Smooth muscle cell (in vitro differentiated cells): Measurements from ENCODE around the gene MMP17. TPM values are rescaled to one million over a fixed set of nuclear protein-coding genes. Genes with fewer than 3 reads are reported as not detected.

Experiments
- DNase-seq: peaks from one replicate; lab custom pipeline; 2025; ENCODE audit not compliant: unreplicated experiment; lab: John Stamatoyannopoulos, UW
- H2AFZ ChIP-seq: fragments of 200-600 bp; sonication (generic); 2 replicates; pipeline ENCODE4 v1.6.0; 2016; ENCODE audit warnings: antibody characterized with exemption, low read depth, mild to moderate bottlenecking
- H3F3A ChIP-seq: fragments of 200-600 bp; sonication (generic); 2 replicates; pipeline ENCODE4 v1.6.0; 2017; ENCODE audit warnings: antibody characterized with exemption, low read depth
- H3K27ac ChIP-seq: fragments of 200-600 bp; sonication (generic); 2 replicates; pipeline ENCODE4 v1.5.1; 2016; ENCODE audit warnings: low read depth, mild to moderate bottlenecking
- H3K27me3 ChIP-seq: fragments of 200-600 bp; sonication (generic); 2 replicates; pipeline ENCODE4 v1.6.1; 2016; ENCODE audit warnings: low read depth, mild to moderate bottlenecking
- H3K36me3 ChIP-seq: fragments of 200-600 bp; sonication (generic); 2 replicates; pipeline ENCODE4 v1.5.1; 2016; ENCODE audit warnings: low read depth
- H3K4me1 ChIP-seq: fragments of 200-600 bp; sonication (generic); 2 replicates; pipeline ENCODE4 v1.5.1; 2016; ENCODE audit warnings: low read depth
- H3K4me2 ChIP-seq: fragments of 200-600 bp; sonication (generic); 2 replicates; pipeline ENCODE4 v1.6.0; 2016; ENCODE audit warnings: mild to moderate bottlenecking
- H3K4me3 ChIP-seq: fragments of 200-600 bp; sonication (generic); 2 replicates; pipeline ENCODE4 v1.5.1; 2016; ENCODE audit warnings: mild to moderate bottlenecking
- H3K79me2 ChIP-seq: fragments of 200-600 bp; sonication (generic); 2 replicates; pipeline ENCODE4 v1.6.0; 2016; ENCODE audit warnings: low read depth, mild to moderate bottlenecking
- H3K9ac ChIP-seq: fragments of 200-600 bp; sonication (generic); 2 replicates; pipeline ENCODE4 v1.6.0; 2016; ENCODE audit warnings: low read depth
- H3K9me3 ChIP-seq: fragments of 200-600 bp; sonication (generic); replicated peaks from 2 replicates; pipeline ENCODE4 v1.5.1; 2016; ENCODE audit warnings: low read depth
- H4K20me1 ChIP-seq: fragments of 200-600 bp; sonication (generic); 2 replicates; pipeline ENCODE4 v1.6.0; 2016; ENCODE audit warnings: low read depth
- CTCF ChIP-seq: fragments of 200-600 bp; sonication (generic); IDR thresholded peaks from 2 replicates; pipeline ENCODE4 v1.5.1; 2017; ENCODE audit warnings: borderline replicate concordance, mild to moderate bottlenecking, antibody characterized with exemption; ENCODE audit not compliant: insufficient read depth, poor library complexity, severe bottlenecking
- WGBS: methylation state at CpG from one replicate; pipeline ENCODE4 v1.1.7; 2016; ENCODE audit warnings: low lambda C conversion rate; 5-methylcytosine and 5-hydroxymethylcytosine counted together
- polyA plus RNA-seq: library from polyadenylated mRNA; unstranded; fragments of >200 nt; fragmentation: Nextera tagmentation; extraction: Ambion mirVana; gene quantifications from 2 replicates; pipeline ENCODE4 v1.2.1, GENCODE V29; 2016
- total RNA-seq: library from RNA; depleted of rRNA; stranded (reverse); fragments of >200 nt; gene quantifications from 2 replicates; pipeline ENCODE4 v1.2.3, GENCODE V29; 2014

The MMP17 gene
- total and polyA plus RNA-seq, 2 experiments from 2014 or later = 1.3 to 1.6 TPM

- H3K9me3 ChIP-seq = no peaks in the 10 kb centered on the region
- H3K9ac ChIP-seq = no peak overlapping the region
- no peaks in the 10 kb centered on the region for H3K27me3 ChIP-seq
- no peaks in the 10 kb centered on the region for H3F3A ChIP-seq
- no peak for TF ChIP-seq CTCF
- DNase-seq = no peak
- peaks cover 4% of the 10 kb centered on the region for H4K20me1 ChIP-seq
- H3K36me3 ChIP-seq = peaks cover 6% of the 10 kb centered on the region
- 97% methylated on average over 17 of the region's 17 CpGs for WGBS
- H3K27ac ChIP-seq = no peak overlapping the region
- H3K79me2 ChIP-seq = no peaks in the 10 kb centered on the region
- no peak overlapping the region for H2AFZ ChIP-seq
- no peak overlapping the region for H3K4me3 ChIP-seq
- H3K4me2 ChIP-seq = no peak overlapping the region
- peaks cover 4% of the 10 kb centered on the region for H3K4me1 ChIP-seq
These were observed 41.0 kb upstream of the MMP17 start for GRCh38 chr12:131787143-131787660.

GRCh38 chr12:131788070-131788469, 40.1 kb upstream of the MMP17 start:
- Histone ChIP-seq H3K9ac (no peak overlapping the region), H3K4me1 (peaks cover 4% of the 10 kb centered on the region), H3K4me2 (no peak overlapping the region), H3K27me3 (no peaks in the 10 kb centered on the region), H3K36me3 (peaks cover 6% of the 10 kb centered on the region), H3K9me3 (no peaks in the 10 kb centered on the region), H2AFZ (no peak overlapping the region), H3K4me3 (no peak overlapping the region), H4K20me1 (peaks cover 4% of the 10 kb centered on the region), H3F3A (no peaks in the 10 kb centered on the region), H3K27ac (no peak overlapping the region), H3K79me2 (no peaks in the 10 kb centered on the region)
- WGBS = 91% methylated on average over 11 of the region's 11 CpGs
- no peak for DNase-seq
- no peak for TF ChIP-seq CTCF

- Histone ChIP-seq H4K20me1 (no peaks in the 10 kb centered on the region), H3K4me3 (no peak overlapping the region), H3K27ac (no peak overlapping the region), H3K79me2 (no peaks in the 10 kb centered on the region), H3K36me3 (peaks cover 6% of the 10 kb centered on the region), H2AFZ (no peak overlapping the region), H3F3A (no peaks in the 10 kb centered on the region), H3K27me3 (no peaks in the 10 kb centered on the region), H3K9me3 (no peaks in the 10 kb centered on the region), H3K4me1 (peaks cover 10% of the 10 kb centered on the region), H3K4me2 (no peak overlapping the region), H3K9ac (no peak overlapping the region)
- no peak for TF ChIP-seq CTCF
- DNase-seq = no peak
- WGBS = 97% methylated on average over 12 of the region's 12 CpGs
These were observed 38.6 kb upstream of the MMP17 start for GRCh38 chr12:131789638-131790037.

- Histone ChIP-seq H3K4me2 (no peak overlapping the region), H4K20me1 (no peaks in the 10 kb centered on the region), H2AFZ (no peak overlapping the region), H3K4me1 (peaks cover 10% of the 10 kb centered on the region), H3K27me3 (no peaks in the 10 kb centered on the region), H3K4me3 (no peak overlapping the region), H3K9ac (no peak overlapping the region), H3K79me2 (no peaks in the 10 kb centered on the region), H3F3A (no peaks in the 10 kb centered on the region), H3K9me3 (no peaks in the 10 kb centered on the region), H3K27ac (peak overlapping the region; percentile 50), H3K36me3 (peaks cover 6% of the 10 kb centered on the region)
- 58% methylated on average over 19 of the region's 19 CpGs for WGBS
- DNase-seq = no peak
- no peak for TF ChIP-seq CTCF
These were observed 34.8 kb upstream of the MMP17 start for GRCh38 chr12:131793243-131794022.
